Sigmoid colon (tissue), 7 donors: ENCODE data around the gene MYMX. TPM values are rescaled to one million over a fixed set of nuclear protein-coding genes. Genes with fewer than 3 reads are reported as not detected.

ENCODE experiments used
- DNase-seq: peaks from one replicate; pipeline ENCODE4 v3.0.0-alpha.2; 2019
- H3K27ac ChIP-seq, 4 donors: fragments of 200-600 bp; sonication (generic); one replicate each; pipeline ENCODE4 v1.5.1; 2016 to 2019; ENCODE audit warnings: mild to moderate bottlenecking in 1 of 4
- H3K27me3 ChIP-seq, 3 donors: fragments of 200-600 bp; sonication (generic); one replicate each; pipeline ENCODE4 v1.5.1; 2019; ENCODE audit warnings: mild to moderate bottlenecking in 1 of 3
- H3K36me3 ChIP-seq, 4 donors: fragments of 200-600 bp; sonication (generic); one replicate each; pipeline ENCODE4 v1.5.1; 2016 to 2019
- H3K4me1 ChIP-seq, 4 donors: fragments of 200-600 bp; sonication (generic); one replicate each; pipeline ENCODE4 v1.5.1; 2017 to 2019
- H3K4me3 ChIP-seq, 4 donors: fragments of 200-600 bp; sonication (generic); one replicate each; pipeline ENCODE4 v1.5.1; 2017 to 2019; ENCODE audit warnings: mild to moderate bottlenecking in 2 of 4, moderate library complexity in 1 of 4
- H3K9me3 ChIP-seq, 4 donors: fragments of 200-600 bp in 3 of 4; sonication (generic) in 3 of 4; one replicate each; pipeline versions ENCODE4 v1.5.1 to v1.6.1; 2013 to 2019
- CTCF ChIP-seq, 4 experiments: fragments of 450-650 bp in 3 of 4; fragments of 200-600 bp in 1 of 4; IDR thresholded peaks; one replicate each; pipeline ENCODE4 v1.5.1; 2016 to 2019; ENCODE audit warnings: antibody characterized with exemption in 4 of 4, mild to moderate bottlenecking in 3 of 4, moderate library complexity in 2 of 4
- EP300 ChIP-seq, 4 donors: sonication (generic); formaldehyde crosslinking; IDR thresholded peaks; one replicate each; pipeline ENCODE4 v1.6.1; 2017; ENCODE audit warnings: antibody characterized with exemption in 4 of 4
- POLR2A ChIP-seq, 2 donors: fragments of 450-650 bp; IDR thresholded peaks; one replicate each; pipeline ENCODE4 v1.6.1; 2016; ENCODE audit warnings: antibody characterized with exemption in 2 of 2, mild to moderate bottlenecking in 2 of 2, moderate library complexity in 2 of 2
- POLR2AphosphoS5 ChIP-seq, 4 donors: sonication (generic); formaldehyde crosslinking; IDR thresholded peaks; one replicate each; pipeline ENCODE4 v1.6.1; 2017; ENCODE audit warnings: antibody characterized with exemption in 4 of 4
- WGBS, 2 donors: extraction: QIAGEN DNeasy Blood & Tissue Kit; methylation state at CpG; one replicate each; pipeline ENCODE4 v1.1.7; 2013; 5-methylcytosine and 5-hydroxymethylcytosine counted together
- intact Hi-C: fragments of 100-400 bp; cut with DNase I; formaldehyde crosslinking; loops from one replicate; pipeline ENCODE4 v1.15.1; 2023
- polyA plus RNA-seq, 3 donors: library from polyadenylated mRNA; stranded (reverse); fragments of 200-250 nt; gene quantifications; one replicate each; pipeline ENCODE4 v1.2.3, GENCODE V29; 2013
- total RNA-seq, 4 donors: library from RNA; depleted of rRNA; stranded (reverse); fragments of >200 nt; gene quantifications; one replicate each; pipeline ENCODE4 v1.1.0, GENCODE V29; 2016
- donor health status: healthy with polysubstance abuse.
- donor health status: Bipolar disorder and iron deficiency.
- donor health status: healthy.

MYMX gene
- total and polyA plus RNA-seq, 7 donors, result 0.28 TPM; not detected in 6

DNA sequence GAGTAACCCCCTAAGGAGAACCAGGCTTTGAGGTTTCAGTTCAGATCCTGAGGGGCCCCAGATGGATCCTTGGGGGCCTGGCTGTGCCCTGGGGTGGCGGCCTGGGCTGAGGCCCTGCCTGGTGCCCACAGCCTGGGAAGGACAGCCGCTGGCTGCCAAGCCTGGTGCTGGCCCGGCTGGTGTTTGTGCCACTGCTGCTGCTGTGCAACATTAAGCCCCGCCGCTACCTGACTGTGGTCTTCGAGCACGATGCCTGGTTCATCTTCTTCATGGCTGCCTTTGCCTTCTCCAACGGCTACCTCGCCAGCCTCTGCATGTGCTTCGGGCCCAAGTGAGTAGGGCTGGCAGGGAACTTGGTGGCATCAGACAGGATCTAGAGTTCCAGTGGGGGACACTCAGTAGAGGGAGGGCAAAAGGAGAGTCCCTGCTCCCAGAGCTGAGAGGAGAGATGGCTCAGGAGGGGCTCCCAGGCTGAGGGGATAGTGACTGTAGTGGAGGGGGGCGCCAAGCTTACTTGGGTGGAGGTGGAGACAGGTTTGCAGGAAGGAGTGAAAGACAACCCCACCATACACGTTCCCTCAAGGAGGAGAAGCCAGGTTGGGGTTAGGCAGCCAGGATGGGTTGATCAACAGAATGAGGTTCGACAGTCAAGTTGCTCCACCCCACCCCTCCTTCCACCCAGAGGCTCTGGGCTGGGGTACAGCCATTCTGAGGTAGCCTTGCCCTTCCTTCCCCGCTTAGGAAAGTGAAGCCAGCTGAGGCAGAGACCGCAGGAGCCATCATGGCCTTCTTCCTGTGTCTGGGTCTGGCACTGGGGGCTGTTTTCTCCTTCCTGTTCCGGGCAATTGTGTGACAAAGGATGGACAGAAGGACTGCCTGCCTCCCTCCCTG lies 16.2 kb downstream of the MYMX start:
- Histone ChIP-seq H3K27me3 (no peaks in the 10 kb centered on the region), H3K9me3 (no peaks in the 10 kb centered on the region), H3K27ac (peak overlapping the region; percentile 94 to 98 (median 97)), H3K36me3 (peaks cover 24 to 42% (median 35%) of the 10 kb centered on the region in 4 donors), H3K4me3 (no peak overlapping the region), H3K4me1 (peaks cover 0 to 97% (median 94%) of the 10 kb centered on the region in 4 donors)
- WGBS, 2 donors, result 84 to 93% methylated on average over 16 of the region's 16 CpGs
- intact Hi-C loops, result loop anchor here (10.0 kb wide), 1 partner anchor 138 kb away; no protein-coding TSS in a partner anchor
- DNase-seq, result no peak
- TF ChIP-seq POLR2AphosphoS5 (IDR thresholded peaks at IDR 0.05) (no peak), EP300 (IDR thresholded peaks at IDR 0.05) (no peak), CTCF (IDR thresholded peaks at IDR 0.05) (no peak), POLR2A (IDR thresholded peaks at IDR 0.05) (no peak)

DNA sequence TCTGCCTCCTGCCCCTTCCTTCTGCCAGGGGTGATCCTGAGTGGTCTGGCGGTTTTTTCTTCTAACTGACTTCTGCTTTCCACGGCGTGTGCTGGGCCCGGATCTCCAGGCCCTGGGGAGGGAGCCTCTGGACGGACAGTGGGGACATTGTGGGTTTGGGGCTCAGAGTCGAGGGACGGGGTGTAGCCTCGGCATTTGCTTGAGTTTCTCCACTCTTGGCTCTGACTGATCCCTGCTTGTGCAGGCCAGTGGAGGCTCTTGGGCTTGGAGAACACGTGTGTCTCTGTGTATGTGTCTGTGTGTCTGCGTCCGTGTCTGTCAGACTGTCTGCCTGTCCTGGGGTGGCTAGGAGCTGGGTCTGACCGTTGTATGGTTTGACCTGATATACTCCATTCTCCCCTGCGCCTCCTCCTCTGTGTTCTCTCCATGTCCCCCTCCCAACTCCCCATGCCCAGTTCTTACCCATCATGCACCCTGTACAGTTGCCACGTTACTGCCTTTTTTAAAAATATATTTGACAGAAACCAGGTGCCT lies 16.9 kb downstream of the MYMX start:
- H3K4me1 ChIP-seq, result peaks cover 0 to 95% (median 92%) of the 10 kb centered on the region in 4 donors
- intact Hi-C loops, result loop anchor here (1.0 to 10.0 kb wide), 4 partner anchors 12 to 139 kb away; no protein-coding TSS in a partner anchor
- H3K36me3 ChIP-seq, result peaks cover 24 to 42% (median 35%) of the 10 kb centered on the region in 4 donors
- H3K9me3 ChIP-seq, result no peaks in the 10 kb centered on the region
- WGBS, 2 donors, result 72 to 88% methylated on average over 14 of the region's 14 CpGs
- peak overlapping the region; percentile 94 to 98 (median 97) for H3K27ac ChIP-seq
- DNase-seq, result no peak
- H3K27me3 ChIP-seq, result no peaks in the 10 kb centered on the region
- no peak overlapping the region for H3K4me3 ChIP-seq
- TF ChIP-seq CTCF (IDR thresholded peaks at IDR 0.05) (no peak), POLR2A (IDR thresholded peaks at IDR 0.05) (no peak), EP300 (IDR thresholded peaks at IDR 0.05) (no peak), POLR2AphosphoS5 (IDR thresholded peaks at IDR 0.05) (no peak)

GRCh38 chr6:44234101-44235025 lies 17.6 kb downstream of the MYMX start:
- H3K4me1 ChIP-seq, result peaks cover 0 to 88% (median 85%) of the 10 kb centered on the region in 4 donors
- peaks cover 24 to 40% (median 32%) of the 10 kb centered on the region in 4 donors for H3K36me3 ChIP-seq
- DNase-seq, result peak; percentile 98
- no peaks in the 10 kb centered on the region for H3K27me3 ChIP-seq
- 42 to 56% methylated on average over 5 of the region's 5 CpGs for WGBS, 2 donors
- peak; percentile 72 to 81 (median 78) for TF ChIP-seq CTCF (IDR thresholded peaks at IDR 0.05)
- TF ChIP-seq POLR2AphosphoS5 (IDR thresholded peaks at IDR 0.05), result peak; percentile 83 to 93 (median 90)
- no peak for TF ChIP-seq POLR2A (IDR thresholded peaks at IDR 0.05)
- TF ChIP-seq EP300 (IDR thresholded peaks at IDR 0.05), result peak in 2 of 4 donors; percentile 39 to 72
- H3K27ac ChIP-seq, result peak overlapping the region; percentile 94 to 98 (median 97)
- H3K9me3 ChIP-seq, result no peaks in the 10 kb centered on the region
- no peak overlapping the region for H3K4me3 ChIP-seq
- intact Hi-C loops, result loop anchor here (1.0 to 10.0 kb wide), 4 partner anchors 12 to 140 kb away; no protein-coding TSS in a partner anchor

GRCh38 chr6:44235269-44235668 lies 18.5 kb downstream of the MYMX start:
- intact Hi-C loops, result loop anchor here (10.0 kb wide), 1 partner anchor 140 kb away; no protein-coding TSS in a partner anchor

More at GRCh38 chr6:44235269-44235668, 18.5 kb downstream of the MYMX start:
- 73 to 85% methylated on average over 6 of the region's 6 CpGs for WGBS, 2 donors
- Histone ChIP-seq H3K4me3 (no peak overlapping the region), H3K27ac (peak overlapping the region; percentile 94 to 98 (median 97)), H3K4me1 (peaks cover 0 to 79% (median 76%) of the 10 kb centered on the region in 4 donors), H3K27me3 (no peaks in the 10 kb centered on the region), H3K36me3 (peaks cover 15 to 31% (median 23%) of the 10 kb centered on the region in 4 donors), H3K9me3 (no peaks in the 10 kb centered on the region)
- TF ChIP-seq POLR2AphosphoS5 (IDR thresholded peaks at IDR 0.05) (no peak), POLR2A (IDR thresholded peaks at IDR 0.05) (no peak), EP300 (IDR thresholded peaks at IDR 0.05) (no peak), CTCF (IDR thresholded peaks at IDR 0.05) (no peak)
- no peak for DNase-seq
